Measurements from ENCODE around the gene GNAS-AS1.
A peak's percentile ranks its signal among the peaks of the same experiment; 100 is the strongest.

Gene GNAS-AS1

DNA sequence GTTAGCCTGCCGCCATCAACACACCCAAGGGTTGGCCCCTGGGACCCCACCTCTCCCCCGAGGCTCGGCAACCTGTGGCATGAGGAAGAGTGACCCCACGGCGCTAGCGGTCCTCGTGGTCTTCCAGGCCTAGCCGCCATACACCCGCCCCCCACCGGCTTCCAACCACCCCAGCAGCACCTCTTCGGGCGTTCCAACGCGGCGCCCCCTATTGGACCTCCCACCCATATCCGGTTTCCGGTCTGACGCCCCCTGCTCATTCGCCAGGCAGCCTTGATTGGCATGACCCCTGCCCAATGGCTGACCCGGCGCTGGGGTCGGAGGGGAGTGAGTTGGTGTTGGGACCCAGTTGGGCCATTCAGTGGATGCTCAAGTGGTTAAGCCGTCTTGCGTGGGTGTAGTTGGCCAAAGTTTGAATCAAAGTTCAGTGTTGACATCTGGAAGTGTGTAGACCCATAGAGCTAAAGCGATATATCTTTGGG, at the start of gene GNAS-AS1:
Gene GNAS-AS1, minus strand, starts transcription at position 210 of the 482 bp plus-strand sequence.
- peak; percentile 94 for DNase-seq (ENCODE audit: low spot score)

DNA sequence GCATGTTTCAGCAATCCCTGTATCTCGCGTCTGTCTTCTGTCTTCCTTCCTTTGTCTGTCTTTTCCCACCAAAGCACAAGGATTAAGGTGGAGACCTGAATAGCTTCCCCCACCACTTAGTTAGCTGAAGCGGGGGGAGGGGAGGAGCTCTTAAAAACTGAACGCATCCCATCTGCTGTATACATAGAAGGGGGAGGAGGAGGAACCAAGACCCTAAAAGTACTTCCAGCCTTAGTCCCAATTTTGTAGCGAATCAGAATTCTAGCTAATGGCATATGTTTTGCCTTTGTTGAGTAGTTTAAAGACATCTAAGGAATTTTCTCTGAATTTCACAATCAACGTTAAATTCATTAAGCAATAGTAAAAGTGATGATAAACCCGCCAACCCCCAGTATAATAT, 49.7 kb upstream of the GNAS-AS1 start:
- DNase-seq (ENCODE audit: low spot score) = no peak

DNA sequence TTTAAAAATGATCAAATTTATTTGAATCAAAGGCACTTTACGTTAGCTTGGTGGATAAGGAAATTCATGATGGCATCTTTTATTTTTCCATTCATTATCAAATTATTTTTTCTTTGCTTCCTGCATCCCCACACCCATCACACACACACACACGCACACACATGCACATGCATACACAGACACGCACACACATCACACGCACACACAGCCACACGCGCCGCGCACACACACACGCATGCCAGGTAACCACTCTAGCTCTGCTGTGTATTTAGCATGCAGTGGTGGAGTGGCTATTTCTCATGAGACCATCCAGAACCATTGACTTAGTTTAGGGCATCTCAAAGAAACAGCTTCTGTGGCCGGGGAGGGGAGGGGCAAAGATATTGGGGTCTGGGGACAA, 48.8 kb upstream of the GNAS-AS1 start:
- DNase-seq (ENCODE audit: low spot score) = no peak

DNA sequence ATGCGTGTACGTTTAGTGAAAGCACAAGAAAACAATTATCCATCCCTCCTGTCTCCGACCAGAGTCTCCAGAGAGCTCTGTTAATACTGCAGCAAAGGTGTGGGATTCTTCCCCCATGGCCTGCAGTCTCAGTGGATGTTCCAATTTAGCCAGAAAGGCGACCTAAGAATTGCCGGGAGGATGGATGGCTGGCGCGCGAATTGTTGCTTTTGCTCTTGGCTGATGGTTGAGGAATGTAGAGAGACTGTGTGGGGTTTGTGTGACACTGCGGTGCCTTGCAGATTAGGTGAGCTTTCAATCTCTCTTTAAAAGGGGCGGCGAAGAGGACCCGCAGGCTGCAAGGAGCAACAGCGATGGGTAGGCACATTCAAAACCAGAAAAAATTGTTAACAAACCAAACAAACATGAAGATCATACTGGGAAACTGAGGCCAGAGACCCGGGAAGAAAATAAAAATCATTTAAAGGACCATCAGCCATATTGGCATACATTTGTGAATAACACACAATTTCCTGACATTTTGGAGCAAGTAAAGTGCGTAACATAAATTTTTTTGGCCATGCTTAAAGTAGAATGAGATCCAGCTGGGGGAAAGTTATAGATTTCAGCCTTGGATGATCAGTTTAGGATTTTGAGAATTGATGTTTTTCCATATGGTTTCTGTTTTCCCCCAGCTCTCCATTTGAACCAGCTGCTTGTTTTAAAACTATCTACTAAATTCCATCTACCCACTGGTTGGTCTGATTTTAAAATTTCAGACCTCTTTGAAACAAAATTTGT, 48.1 kb upstream of the GNAS-AS1 start:
- DNase-seq (ENCODE audit: low spot score) = no peak

DNA sequence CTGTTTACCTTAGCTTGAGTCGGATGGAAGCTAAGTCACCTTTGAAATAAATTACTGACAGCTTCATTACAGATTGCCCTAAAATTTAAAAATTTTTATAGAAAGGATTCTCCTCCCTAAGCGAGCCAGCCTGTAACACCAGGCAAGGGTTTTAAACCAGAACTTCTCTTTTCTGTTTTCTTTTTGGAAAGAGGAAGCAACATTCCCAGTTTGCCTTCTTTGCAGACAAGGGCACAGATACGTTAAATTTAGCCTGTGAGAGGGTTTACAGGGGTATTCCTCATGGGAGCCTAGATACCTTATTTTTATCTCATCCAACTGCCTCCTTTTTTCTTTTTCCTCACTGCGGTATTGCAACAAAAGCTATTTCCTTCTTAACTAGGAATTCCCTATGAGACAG, 46.8 kb upstream of the GNAS-AS1 start:
- DNase-seq (ENCODE audit: low spot score) = no peak

DNA sequence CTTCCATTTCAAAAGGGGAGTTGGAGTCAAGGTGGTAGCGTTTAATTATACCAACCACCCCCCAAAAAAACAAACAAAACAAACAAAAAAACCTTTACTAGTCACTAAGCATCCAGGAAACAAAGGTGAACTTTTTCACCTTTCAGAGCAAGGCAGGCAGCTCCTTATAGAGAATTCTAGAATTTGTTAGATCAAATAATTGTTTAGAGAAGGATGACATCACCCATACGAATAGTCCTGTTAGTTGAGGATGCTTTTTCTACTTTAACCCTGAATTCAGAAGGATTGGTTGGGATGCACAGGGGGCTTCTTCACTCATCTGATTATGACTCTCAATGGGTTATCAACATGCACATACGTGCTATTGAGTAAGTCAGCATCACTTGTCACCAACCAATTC, 46.1 kb upstream of the GNAS-AS1 start:
- DNase-seq (ENCODE audit: low spot score) = no peak

DNA sequence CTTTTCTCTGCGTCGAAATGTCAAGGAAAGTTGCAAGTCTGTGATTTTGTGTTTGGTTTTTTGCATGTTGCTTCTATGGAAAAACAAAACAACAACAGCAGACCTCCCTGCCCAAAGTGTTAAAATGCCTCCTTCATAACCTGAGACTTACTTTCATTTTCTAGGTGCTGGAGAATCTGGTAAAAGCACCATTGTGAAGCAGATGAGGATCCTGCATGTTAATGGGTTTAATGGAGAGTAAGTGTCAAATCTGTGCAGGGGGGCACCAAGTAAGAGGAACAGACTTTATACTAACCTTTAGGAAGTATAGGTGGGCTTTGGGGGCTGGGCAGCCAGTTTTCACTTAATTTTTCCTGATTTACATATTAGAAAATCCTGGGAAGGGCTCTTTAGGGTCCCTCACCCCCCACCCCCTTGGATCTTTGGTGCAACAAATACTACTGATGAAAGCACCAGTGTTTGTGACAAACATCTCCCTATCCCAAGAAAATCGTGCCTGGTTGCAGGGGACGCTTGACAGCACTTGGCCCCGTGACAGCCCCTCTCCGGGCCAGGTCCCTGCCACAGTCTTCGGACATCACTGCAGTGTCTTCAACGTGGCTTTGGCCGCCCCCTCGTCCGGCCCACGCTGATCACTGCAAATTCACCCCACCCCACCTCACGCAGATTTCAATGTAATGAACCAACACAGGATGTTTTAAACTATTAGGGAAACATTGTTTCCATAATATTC, 44.9 kb upstream of the GNAS-AS1 start:
- DNase-seq (ENCODE audit: low spot score) = peak; percentile 27

DNA sequence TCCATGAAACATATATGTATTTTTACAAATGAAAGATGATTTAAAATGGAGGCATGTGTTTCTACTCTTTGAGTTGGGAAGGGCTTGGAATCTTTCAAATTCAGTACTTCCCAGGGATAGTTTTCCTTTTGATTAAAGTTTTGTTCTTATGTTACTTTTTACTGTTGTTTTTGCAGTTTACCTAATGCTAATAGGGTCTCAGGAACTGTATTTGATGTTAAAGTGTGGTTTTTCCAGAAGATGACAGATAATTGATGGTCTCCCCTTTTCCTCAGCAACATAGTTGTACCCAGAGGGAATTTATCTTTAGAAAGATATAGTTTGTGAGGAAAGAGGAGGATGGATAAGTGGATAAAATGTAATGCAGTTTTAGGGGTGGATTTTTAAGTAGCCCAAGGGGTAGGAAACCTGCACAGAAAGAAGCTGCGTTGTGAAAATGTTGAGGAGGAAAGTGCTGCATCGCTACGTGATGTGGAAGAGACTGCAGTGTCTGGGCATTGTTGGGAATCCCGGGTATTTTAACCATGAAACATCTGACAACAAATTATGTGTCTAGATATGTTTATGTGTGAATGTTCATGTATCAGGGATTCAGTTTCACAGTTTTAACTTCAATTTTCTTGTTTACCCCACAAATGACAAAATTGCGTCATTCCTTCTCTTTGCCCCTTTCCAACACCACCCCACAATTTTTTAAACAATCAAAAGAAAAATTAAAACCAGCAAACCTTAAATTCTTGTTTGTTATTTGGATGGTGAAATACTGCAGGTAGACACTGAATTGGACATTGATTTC, 44.1 kb upstream of the GNAS-AS1 start:
- DNase-seq (ENCODE audit: low spot score) = no peak

DNA sequence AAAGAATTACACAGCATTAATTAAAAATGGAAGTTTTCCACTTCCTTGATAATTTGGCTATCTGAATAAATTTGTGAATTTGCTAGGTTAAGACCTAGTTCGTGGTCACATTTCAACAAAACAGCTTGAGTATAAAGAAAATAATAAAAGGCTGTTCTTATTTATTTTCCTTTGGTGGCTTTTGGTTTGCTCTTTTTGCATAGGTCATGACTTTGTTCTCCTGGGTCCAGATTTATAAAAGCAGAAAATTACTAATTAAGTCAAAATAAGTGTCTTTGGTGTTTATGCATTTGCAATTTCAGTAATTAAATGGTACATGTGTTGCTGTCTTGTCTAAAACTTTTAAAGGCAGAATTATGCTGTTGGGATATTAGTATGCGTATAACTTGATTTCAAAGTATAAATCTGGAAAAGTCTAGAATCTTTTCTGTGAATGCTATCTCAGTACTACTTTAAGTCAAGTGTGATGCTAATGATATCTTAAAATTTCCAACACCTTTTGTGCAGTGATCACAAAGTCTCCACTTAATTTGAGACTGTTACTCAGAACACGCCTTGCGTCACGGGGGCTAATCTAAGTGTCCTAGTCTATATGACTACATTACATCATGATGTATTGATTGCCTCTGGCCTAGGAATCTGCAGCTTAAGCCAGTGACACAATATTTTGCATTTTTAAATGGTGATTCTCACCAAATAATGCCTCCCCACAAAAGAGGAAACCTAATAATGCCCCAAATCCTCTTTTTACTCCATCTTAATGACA, 42.8 kb upstream of the GNAS-AS1 start:
- peak; percentile 46 for DNase-seq (ENCODE audit: low spot score)

DNA sequence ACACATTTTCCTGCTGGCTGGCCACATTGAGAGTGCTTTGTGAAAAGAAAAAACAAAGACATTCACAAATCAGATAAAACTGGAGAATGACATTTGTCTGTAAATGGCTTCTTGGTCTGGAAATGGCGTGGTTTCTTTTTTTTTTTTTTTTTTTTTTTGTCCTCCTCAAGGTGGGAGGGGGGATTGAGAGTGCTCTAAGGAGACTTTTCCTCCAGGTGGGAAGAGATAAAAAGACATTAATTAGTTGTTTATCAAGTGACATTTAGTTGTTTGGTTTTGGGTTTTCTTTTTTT, 42.2 kb upstream of the GNAS-AS1 start:
- DNase-seq (ENCODE audit: low spot score) = no peak

DNA sequence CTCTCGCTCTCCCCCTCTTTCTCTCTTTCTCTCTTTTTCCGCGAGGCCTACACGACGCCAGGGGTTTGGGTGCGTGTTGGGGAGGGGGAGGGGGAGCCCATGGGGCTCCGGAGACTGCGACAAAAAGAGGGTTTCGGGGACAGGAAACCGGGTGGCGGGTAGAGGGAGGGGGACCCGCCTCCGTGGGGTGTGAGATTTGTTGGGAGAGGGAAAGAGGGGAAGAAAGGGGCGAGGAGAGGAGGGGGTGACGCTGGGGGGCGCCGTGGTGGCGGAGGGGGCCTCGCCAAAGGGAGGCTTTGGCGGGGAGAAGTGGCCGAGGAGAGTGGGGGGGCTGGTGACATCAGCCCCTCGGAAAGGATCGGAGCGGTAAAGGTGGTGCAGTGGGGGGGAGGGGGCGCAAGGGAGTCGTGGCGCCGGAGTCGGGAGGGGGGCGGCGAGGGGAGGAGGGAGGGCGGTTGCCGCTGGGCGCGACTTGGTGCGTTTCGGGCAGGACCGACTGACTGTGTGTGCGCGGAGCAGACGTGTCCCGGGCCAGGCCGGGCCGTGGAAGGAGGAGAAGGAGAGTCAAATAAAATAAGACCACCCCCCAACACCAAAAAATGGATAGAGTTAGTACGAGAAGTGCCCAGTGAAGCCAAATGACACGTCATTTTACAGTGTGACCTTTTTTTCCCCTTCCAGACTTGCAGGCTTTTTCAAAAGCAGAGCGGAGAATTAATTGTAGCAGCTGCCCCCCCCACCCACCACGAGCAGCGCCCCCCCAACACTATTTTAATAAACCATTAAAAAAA, 41.6 kb upstream of the GNAS-AS1 start:
- DNase-seq (ENCODE audit: low spot score) = peak; percentile 86

DNA sequence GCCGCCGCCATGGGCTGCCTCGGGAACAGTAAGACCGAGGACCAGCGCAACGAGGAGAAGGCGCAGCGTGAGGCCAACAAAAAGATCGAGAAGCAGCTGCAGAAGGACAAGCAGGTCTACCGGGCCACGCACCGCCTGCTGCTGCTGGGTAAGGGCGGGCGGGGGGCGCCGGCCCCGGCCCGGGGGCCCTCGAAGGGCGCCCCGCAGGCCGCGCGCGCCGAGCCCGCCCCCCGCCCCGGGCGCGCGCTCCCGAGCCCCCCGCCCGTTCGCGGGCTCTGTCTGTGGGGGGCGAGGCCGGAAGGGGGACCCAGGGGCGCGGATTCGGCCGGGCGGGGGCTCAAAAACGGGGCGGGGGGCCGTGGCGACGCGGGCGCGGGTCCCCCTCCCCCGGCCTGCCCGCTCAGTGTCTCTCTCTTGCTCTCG, 41.0 kb upstream of the GNAS-AS1 start:
- peak; percentile 64 for DNase-seq (ENCODE audit: low spot score)

DNA sequence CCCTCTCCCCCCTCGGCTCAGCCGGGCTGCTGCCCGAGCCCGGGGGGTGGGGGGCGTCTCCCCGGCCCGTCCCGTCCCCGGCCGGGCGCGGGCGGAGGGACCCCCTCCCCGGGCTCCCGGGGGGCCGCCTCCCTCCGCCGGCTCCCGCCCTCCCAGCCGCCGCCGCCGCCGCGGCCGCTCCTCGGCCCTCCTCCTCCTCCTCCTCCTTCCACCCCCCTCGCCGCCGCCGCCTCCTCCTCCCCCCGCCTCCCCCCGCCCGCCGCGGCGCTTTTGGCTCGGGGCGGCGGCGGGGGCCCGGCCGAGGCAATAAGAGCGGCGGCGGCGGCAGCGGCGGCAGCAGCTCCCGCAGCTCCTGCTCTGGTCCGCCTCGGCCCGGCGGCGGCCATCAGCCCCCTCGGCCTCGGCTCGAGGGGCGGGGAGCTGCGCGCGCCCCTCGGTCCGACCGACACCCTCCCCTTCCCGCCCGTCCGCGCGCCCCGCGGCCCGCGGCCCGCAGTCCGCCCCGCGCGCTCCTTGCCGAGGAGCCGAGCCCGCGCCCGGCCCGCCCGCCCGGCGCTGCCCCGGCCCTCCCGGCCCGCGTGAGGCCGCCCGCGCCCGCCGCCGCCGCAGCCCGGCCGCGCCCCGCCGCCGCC, 40.5 kb upstream of the GNAS-AS1 start:
- DNase-seq (ENCODE audit: low spot score) = peak; percentile 74

DNA sequence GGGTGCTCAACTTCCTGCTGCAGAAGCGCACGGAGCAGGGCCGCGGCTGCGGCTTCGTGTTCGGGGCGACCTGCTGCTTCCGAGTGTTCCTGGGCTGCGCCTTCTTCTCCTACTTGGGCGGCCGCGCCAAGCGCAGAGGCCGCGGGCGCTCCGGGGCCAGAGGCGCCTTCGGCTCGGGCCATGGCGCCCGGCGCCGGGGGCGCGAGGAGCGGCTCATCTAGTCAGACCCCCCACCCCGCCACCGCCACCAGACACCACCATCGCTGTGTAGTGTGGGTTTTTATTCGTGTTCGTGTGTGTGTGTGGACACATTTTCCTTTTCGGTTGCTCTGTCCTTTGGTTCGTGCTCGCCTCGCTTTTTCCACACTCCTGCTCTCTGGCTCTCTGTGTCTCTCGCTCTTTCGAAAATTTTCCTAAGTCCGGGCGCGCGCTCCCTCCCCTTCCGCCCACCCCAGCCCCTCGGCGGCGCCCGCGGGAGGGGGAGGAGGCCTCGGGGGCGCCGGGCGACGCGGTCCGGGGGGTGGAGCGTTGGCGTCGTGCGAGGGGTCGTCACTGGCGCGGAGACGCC, 39.9 kb upstream of the GNAS-AS1 start:
- DNase-seq (ENCODE audit: low spot score) = peak; percentile 75

DNA sequence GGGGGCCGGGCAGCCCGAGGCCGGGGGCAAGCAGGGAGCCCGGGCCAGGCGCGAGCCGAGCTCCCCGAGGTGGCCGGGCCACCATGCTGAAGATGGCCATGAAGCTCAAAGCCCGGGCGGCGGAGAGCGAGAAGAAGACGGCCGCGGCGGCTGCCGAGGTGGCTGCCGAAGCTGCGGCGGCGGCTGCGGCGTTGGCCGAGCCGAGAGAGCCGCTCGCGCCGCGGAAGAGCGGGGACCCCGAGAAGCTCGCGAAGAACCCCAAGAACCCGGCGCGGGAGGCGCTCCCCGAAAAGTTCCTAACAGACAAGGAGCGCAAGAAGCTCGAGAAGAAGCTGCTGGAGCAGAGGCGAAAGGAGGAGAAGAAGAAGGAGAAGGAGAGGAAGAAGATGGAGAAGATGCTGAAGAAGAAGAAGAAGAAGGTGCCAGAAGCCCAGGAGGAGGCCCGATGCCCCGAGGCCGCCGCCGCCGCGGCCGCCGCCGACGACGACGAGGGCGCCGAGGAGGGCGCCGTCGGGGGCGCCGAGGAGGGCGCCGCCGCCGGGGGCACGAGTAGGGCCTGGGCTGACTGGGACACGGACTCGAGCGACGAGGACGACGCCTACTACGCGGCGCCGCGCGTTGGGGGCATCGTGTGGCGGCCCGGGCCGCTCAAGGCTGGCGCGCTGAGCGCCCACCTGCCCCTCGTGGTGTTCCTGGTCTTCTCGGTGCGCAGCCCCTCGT, 39.3 kb upstream of the GNAS-AS1 start:
- peak; percentile 25 for DNase-seq (ENCODE audit: low spot score)

DNA sequence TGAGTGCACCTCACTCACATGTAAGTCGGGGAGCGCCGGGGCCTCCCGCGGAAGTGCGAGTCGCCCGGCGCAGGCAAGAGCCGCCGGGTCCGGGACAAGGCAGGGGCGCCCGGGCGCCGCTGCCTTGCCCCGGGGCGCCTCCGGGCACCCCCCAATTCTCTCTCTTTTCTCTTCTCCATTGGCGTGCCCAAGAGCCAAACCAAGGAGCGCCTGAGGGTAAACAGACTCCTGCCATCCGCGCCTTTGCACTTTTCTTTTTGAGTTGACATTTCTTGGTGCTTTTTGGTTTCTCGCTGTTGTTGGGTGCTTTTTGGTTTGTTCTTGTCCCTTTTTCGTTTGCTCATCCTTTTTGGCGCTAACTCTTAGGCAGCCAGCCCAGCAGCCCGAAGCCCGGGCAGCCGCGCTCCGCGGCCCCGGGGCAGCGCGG, 38.6 kb upstream of the GNAS-AS1 start:
- no peak for DNase-seq (ENCODE audit: low spot score)

DNA sequence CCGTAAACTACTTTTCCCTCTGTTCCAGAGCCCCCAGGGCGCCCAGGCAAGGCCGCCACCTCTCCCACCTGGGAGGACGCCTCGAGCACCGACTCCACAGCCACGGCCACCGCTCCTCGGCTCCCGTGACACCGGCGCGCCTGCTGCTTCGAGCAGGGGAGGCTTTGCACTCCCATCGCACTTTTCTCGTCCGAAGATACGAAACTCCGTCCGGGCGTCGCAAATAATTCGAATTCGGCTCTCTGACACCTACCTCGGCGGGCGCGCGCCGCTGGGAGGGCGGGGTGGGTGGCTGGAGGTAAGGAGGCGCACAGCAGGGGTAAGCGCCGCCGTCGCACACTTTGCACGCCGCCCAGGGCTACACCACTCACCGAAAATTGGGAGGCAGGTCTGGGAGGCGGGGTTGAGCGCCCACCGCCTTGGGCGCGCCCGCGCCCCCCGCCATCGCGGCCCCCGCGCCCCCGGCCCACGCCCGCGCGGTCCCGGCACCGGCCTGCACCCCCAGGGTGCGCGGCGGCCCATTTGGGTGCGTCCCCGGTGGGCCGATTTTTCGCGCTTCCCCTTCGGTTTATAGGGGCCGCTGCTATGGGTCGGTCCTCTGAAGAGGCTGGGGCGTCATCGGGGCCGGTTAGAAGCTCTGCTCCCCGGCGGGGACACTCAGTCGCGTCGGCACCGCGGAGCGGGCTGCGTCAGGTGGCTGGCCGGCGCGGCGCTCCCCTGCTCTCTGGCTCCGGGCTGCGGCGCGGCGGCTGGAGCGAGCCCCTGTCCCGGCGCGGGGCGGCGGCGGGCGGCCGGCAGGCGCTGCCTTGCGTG, 38.0 kb upstream of the GNAS-AS1 start:
- DNase-seq (ENCODE audit: low spot score) = peak; percentile 78

DNA sequence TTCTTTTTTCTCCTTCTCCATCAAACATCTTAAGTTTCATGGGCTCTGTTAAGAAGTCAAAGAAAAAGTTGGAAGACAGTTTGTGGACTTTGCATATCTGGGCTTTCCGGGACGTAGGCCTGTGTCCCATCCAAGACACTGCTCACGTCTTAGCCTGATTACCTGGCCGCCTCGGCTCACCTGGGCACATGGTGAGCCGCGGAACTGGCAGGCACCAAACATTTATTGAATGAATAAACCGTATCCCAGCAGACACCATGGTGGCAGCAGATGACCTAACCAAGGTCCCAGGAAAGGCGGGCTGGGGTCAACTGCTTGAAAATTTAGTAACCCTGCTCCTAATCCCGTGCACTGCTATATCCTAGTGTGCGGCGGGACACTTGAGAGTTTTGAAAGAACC, 37.4 kb upstream of the GNAS-AS1 start:
- peak; percentile 5 for DNase-seq (ENCODE audit: low spot score)

DNA sequence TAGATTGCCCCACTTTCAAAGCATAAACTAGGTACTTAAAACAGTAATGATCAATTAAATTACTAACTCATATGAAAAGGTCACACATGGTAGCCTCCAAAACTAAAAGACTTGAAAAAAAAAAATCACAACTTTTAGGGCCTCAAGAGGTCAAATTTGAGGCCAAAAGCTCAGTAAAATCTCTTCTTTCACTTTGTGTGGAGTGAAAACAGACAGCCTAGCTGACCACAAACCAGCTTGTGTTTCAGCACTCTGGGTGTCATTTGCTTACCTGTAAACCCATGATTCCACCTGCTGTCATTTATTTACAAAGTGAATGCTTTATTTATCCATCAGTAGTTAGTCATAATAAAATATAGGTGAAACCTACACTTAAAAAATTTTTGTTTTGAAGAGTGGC, 35.8 kb upstream of the GNAS-AS1 start:
- DNase-seq (ENCODE audit: low spot score) = no peak
